Activated CD8-positive, alpha-beta memory T cell treated with anti-CD3 and anti-CD28 coated beads for 4 hours (primary cell): ENCODE results near the gene MTA3.
"Not testable (repeated sequence)": the region's sequence is repeated elsewhere in the genome, so short reads cannot be mapped to it uniquely, and the experiment has no call there.

Experiments
- DNase-seq, 2 donors: peaks; one replicate each; pipeline ENCODE4 v3.0.0-alpha.2; 2020; ENCODE audit warnings: low read depth in 2 of 2

Gene MTA3

GRCh38 chr2:42568401-42569115 is at the start of gene MTA3:
TSS of gene MTA3 (plus strand) at chr2:42568632. CDS start at chr2:42568746, 114 bp downstream.
- DNase-seq: peak; percentile 26 to 28

GRCh38 chr2:42519624-42520023 is 48.8 kb upstream of the MTA3 start:
- DNase-seq: no peak

GRCh38 chr2:42522035-42522434 is 46.4 kb upstream of the MTA3 start:
- DNase-seq: no peak

GRCh38 chr2:42523341-42523740 is 45.1 kb upstream of the MTA3 start:
- no peak for DNase-seq

- no peak for DNase-seq
These were observed 36.0 kb upstream of the MTA3 start for GRCh38 chr2:42532397-42532796.

- no peak for DNase-seq
These were observed 30.9 kb upstream of the MTA3 start for GRCh38 chr2:42537493-42537892.

GRCh38 chr2:42542871-42543270 is 25.6 kb upstream of the MTA3 start:
- DNase-seq: no peak

- no peak for DNase-seq
These were observed 23.3 kb upstream of the MTA3 start for GRCh38 chr2:42545023-42545721.

- no peak for DNase-seq
These were observed 22.5 kb upstream of the MTA3 start for GRCh38 chr2:42545841-42546390.

- no peak for DNase-seq
These were observed 21.4 kb upstream of the MTA3 start for GRCh38 chr2:42547014-42547413.

- DNase-seq: no peak
These were observed 20.8 kb upstream of the MTA3 start for GRCh38 chr2:42547446-42548295.

- DNase-seq: no peak
These were observed 17.6 kb upstream of the MTA3 start for GRCh38 chr2:42550870-42551269.

GRCh38 chr2:42554392-42554791 is 14.0 kb upstream of the MTA3 start:
- DNase-seq: no peak

GRCh38 chr2:42556315-42556890 is 12.0 kb upstream of the MTA3 start:
- DNase-seq: no peak

GRCh38 chr2:42557306-42557705 is 11.1 kb upstream of the MTA3 start:
- no peak for DNase-seq

GRCh38 chr2:42558827-42559226 is 9.6 kb upstream of the MTA3 start:
- DNase-seq: no peak

- DNase-seq: not testable (repeated sequence)
These were observed 8.3 kb upstream of the MTA3 start for GRCh38 chr2:42560133-42560532.

GRCh38 chr2:42560899-42561298 is 7.5 kb upstream of the MTA3 start:
- no peak for DNase-seq

- no peak for DNase-seq
These were observed 5.8 kb upstream of the MTA3 start for GRCh38 chr2:42562474-42563144.

GRCh38 chr2:42566025-42566424 is 2.4 kb upstream of the MTA3 start:
- no peak for DNase-seq

GRCh38 chr2:42566837-42567321 is 1.6 kb upstream of the MTA3 start:
- no peak for DNase-seq
